Colonic mucosa (tissue), 4 donors: ENCODE data around the gene STARD13. TPM values are rescaled to one million over a fixed set of nuclear protein-coding genes. Genes with fewer than 3 reads are reported as not detected.

ENCODE experiments used
- DNase-seq: peaks from one replicate; pipeline ENCODE4 v3.0.0-alpha.2; 2020
- H3K27ac ChIP-seq: fragments of 200-600 bp; one replicate; pipeline ENCODE4 v1.8.0; 2021
- H3K27me3 ChIP-seq: fragments of 200-600 bp; one replicate; pipeline ENCODE4 v1.8.0; 2021
- H3K36me3 ChIP-seq: fragments of 200-600 bp; one replicate; pipeline ENCODE4 v1.8.0; 2021
- H3K4me1 ChIP-seq: fragments of 200-600 bp; one replicate; pipeline ENCODE4 v1.8.0; 2021; ENCODE audit warnings: mild to moderate bottlenecking
- H3K4me3 ChIP-seq: fragments of 200-600 bp; one replicate; pipeline ENCODE4 v1.8.0; 2021
- H3K9ac ChIP-seq, 2 donors: one replicate each; pipeline ENCODE4 v1.7.0; 2013; ENCODE audit warnings: control low read depth in 2 of 2, low read depth in 2 of 2, low read length in 2 of 2
- H3K9me3 ChIP-seq: fragments of 200-600 bp; one replicate; pipeline ENCODE4 v1.8.0; 2021
- intact Hi-C: fragments of 100-400 bp; cut with DNase I; formaldehyde crosslinking; loops from one replicate; pipeline ENCODE4 v1.14.1; 2022
- total RNA-seq, 2 donors: library from RNA; stranded (reverse); fragmentation: NEBNext Ultra II Directional in 1 of 2; extraction: Animal tissue kit (Norgen Biotek cat#: 25700) in 1 of 2; gene quantifications; one replicate each; pipeline ENCODE4 v1.2.1, GENCODE V29; 2021
- TF ChIP-seq, protein P1 (sequence below): fragments of 200-600 bp; IDR thresholded peaks from one replicate; pipeline ENCODE4 v1.8.0; 2022; ENCODE audit warnings: antibody characterized with exemption, mild to moderate bottlenecking
- donor health status: healthy.
- donor health status: DM: no; HTN: no; CAD: no.
- donor health status: DM: no; HTN: no; CAD: no.

The STARD13 gene
- total RNA-seq, 2 donors from 2014 or later, result 21.3 to 30.2 TPM

DNA sequence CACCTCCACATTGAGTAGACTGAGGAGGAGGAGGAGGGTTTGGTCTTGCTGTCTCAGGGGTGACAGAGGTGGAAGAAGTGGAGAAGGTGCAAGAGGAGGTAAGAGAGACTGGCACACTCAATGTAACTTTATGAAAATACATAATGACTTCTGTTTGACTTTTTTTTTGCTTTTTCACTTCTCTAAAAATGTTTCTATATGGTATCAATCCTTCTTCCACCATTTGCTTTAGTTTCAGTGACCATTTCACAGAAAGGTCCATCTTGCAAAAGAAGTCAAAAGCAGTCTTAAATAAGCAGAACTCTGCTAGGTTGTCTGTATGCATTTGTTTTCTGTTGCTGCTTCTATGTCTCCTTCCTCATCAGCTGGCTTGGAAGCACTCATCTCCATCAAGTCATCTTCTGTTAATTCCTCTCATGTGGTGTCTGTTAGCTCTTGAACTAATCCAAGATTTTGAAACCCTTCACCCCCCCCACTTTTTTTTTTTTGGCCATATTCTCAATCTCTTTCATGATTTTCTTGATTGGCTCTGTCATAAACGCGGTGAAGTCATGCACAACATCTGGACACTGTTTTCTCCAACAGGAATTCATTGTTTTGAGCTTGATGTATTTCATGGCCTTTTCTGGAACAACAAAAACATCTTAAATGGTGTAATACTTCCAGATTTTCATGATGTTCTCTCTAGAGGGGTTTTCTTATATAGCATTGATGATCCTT, 188.5 kb downstream of the STARD13 start:
- intact Hi-C loops, result no loop called here
- H3K9ac ChIP-seq, result no peak overlapping the region
- H3K4me3 ChIP-seq, result no peak overlapping the region
- H3K27ac ChIP-seq, result no peak overlapping the region
- no peaks in the 10 kb centered on the region for H3K9me3 ChIP-seq
- H3K27me3 ChIP-seq, result no peaks in the 10 kb centered on the region
- TF ChIP-seq, protein P1, sequence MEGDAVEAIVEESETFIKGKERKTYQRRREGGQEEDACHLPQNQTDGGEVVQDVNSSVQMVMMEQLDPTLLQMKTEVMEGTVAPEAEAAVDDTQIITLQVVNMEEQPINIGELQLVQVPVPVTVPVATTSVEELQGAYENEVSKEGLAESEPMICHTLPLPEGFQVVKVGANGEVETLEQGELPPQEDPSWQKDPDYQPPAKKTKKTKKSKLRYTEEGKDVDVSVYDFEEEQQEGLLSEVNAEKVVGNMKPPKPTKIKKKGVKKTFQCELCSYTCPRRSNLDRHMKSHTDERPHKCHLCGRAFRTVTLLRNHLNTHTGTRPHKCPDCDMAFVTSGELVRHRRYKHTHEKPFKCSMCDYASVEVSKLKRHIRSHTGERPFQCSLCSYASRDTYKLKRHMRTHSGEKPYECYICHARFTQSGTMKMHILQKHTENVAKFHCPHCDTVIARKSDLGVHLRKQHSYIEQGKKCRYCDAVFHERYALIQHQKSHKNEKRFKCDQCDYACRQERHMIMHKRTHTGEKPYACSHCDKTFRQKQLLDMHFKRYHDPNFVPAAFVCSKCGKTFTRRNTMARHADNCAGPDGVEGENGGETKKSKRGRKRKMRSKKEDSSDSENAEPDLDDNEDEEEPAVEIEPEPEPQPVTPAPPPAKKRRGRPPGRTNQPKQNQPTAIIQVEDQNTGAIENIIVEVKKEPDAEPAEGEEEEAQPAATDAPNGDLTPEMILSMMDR, result no peak
- no peak for DNase-seq
- no peaks in the 10 kb centered on the region for H3K4me1 ChIP-seq
- no peaks in the 10 kb centered on the region for H3K36me3 ChIP-seq

DNA sequence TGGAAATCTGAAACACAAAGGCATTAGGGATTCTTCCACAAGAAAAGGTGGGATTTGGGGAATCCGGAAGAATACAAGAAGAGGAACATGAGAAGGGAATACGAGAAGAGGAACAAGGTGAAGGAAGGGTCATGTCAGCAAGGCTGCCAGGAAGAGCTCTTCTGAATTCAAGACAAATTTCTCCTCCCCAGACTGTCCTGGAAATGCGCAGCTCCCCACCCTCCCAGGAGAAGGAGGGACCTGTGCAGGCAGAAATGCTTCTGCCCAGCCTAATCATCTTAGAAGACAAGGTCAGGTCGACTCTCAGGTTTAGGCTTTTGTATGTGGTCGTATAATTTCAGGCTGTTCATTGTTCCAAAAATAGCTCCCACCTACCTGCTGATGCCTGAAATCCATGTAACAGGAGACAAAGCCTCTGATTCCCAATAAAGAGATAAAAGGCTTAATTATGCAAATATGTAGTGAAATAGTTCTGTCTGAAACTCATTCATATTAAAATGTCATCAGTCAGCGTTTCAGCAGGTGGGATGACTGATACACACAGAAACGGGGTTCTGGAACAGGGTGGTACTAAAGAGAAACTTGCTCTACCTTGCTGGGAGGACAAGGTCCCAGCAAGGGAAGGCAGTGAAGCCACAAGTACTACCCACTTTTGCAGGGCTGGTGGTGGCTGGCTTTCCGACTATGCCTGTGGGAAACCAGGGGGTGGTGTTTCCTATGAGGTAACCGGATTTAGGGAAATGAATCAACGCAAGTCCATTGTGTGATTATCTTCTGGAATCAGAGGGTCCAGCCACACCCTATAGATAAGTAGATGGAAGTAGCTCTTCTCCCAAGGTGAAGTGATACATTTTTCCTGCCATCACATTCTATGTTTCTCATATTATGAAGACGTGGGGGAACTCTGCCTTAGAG, 193.2 kb downstream of the STARD13 start:
- no peak overlapping the region for H3K27ac ChIP-seq
- no peak overlapping the region for H3K4me3 ChIP-seq
- no peaks in the 10 kb centered on the region for H3K36me3 ChIP-seq
- H3K9ac ChIP-seq, result no peak overlapping the region
- no peaks in the 10 kb centered on the region for H3K9me3 ChIP-seq
- TF ChIP-seq, protein P1, result no peak
- no peaks in the 10 kb centered on the region for H3K4me1 ChIP-seq
- no peak for DNase-seq
- intact Hi-C loops, result no loop called here
- no peaks in the 10 kb centered on the region for H3K27me3 ChIP-seq

DNA sequence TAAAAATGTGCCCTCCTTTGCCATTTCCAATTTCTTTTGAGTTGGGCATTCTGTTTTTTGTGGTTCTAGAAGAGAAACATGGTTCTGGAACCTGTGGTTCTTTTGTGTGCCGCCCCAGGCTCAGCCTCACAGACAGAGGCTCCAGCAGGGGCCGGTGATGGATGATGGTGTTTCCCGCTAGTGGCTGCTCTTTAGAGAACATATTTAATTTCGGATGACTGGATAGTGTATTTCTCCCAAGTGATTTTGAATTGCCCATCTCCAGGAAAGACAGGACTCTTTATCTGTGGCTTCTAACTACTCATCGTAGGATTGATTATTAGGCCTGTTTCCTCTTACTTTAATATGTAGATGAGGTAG, 194.2 kb downstream of the STARD13 start:
- Histone ChIP-seq H3K9ac (no peak overlapping the region), H3K27me3 (no peaks in the 10 kb centered on the region), H3K36me3 (no peaks in the 10 kb centered on the region), H3K4me3 (no peak overlapping the region), H3K27ac (no peak overlapping the region), H3K9me3 (no peaks in the 10 kb centered on the region), H3K4me1 (no peaks in the 10 kb centered on the region)
- intact Hi-C loops, result no loop called here
- no peak for DNase-seq
- TF ChIP-seq, protein P1, result no peak

DNA sequence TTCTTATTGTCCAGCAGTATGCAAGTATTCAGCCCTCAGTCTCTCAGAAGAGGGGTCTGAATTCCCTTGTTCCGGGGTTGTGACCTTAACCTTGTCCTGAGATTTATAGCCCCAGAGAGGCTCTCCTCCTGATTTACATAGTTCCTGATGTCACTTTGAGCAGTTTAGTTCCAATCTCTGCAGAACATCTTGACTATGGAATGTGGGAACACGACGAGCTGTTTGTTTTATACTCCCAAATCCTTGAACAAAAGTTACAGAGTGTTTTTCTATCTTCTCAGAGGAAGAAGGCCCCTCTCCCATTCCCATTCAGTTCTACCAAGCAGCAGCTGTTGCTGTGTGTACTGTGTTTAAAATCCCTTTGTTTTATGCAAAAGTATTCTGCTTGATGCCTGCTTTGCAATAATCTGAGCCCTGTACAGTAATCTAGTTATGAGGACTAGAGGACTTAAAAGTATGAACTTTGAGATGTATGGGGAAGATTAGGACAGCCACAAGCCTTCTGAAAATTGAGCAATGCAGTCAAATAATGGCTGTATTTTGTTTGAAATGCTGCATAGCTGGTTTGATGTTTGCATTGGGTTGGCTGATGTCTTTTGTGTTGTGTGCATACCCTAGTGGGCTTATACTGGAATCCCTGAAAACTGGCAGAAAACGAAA, 194.7 kb downstream of the STARD13 start:
- Histone ChIP-seq H3K9ac (no peak overlapping the region), H3K27me3 (no peaks in the 10 kb centered on the region), H3K4me3 (no peak overlapping the region), H3K36me3 (no peaks in the 10 kb centered on the region), H3K4me1 (no peaks in the 10 kb centered on the region), H3K27ac (no peak overlapping the region), H3K9me3 (no peaks in the 10 kb centered on the region)
- TF ChIP-seq, protein P1, result no peak
- no peak for DNase-seq
- intact Hi-C loops, result no loop called here

DNA sequence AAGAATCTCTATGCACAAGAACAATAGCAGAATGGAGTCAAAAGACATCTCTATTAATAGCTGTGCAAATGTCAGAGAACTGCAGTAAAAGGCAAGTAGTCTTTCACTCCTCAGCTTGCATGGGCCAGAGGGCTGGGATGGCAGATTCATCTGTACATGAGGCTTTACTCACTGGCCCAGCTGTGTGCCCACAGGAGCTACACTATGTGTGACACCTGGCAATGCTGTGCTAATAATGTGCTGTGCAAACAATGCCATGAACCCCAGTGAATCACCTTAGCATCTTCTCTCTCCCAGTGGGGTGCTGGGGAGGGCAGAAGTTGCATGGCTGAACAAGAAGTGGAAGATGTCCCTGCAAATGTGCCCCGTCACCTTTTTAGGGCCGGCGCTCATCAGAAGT, 196.2 kb downstream of the STARD13 start:
- TF ChIP-seq, protein P1, result no peak
- Histone ChIP-seq H3K27ac (no peak overlapping the region), H3K9ac (no peak overlapping the region), H3K4me1 (no peaks in the 10 kb centered on the region), H3K9me3 (no peaks in the 10 kb centered on the region), H3K4me3 (no peak overlapping the region), H3K36me3 (no peaks in the 10 kb centered on the region), H3K27me3 (no peaks in the 10 kb centered on the region)
- no peak for DNase-seq
- intact Hi-C loops, result no loop called here
